GM19239 (cell line): ENCODE results near the gene ADGRD2.

Source experiments
- DNase-seq: peaks from one replicate; pipeline ENCODE4 v3.0.0; 2011; ENCODE audit warnings: low spot score; ENCODE audit not compliant: insufficient read length
- FAIRE-seq: peaks from 2 replicates; lab custom pipeline; 2011; peaks lifted over from hg19 to GRCh38; lab: Jason Lieb, UNC

The ADGRD2 gene

GRCh38 chr9:124505006-124505900 is 55.0 kb downstream of the ADGRD2 start:
- DNase-seq (no peak), FAIRE-seq (no peak)

GRCh38 chr9:124505901-124506346 is 55.7 kb downstream of the ADGRD2 start:
- DNase-seq (no peak), FAIRE-seq (no peak)

- DNase-seq = no peak
- no peak for FAIRE-seq
Measured at GRCh38 chr9:124506433-124506832, 56.2 kb downstream of the ADGRD2 start.

- FAIRE-seq = no peak
Measured at GRCh38 chr9:124506931-124507879, 57.0 kb downstream of the ADGRD2 start, which contains the start of gene NR5A1. Gene NR5A1, minus strand, starts transcription at chr9:124507399. Its CDS starts 4,004 bp downstream, at chr9:124503395.

GRCh38 chr9:124507880-124508423 is 57.7 kb downstream of the ADGRD2 start:
- FAIRE-seq (no peak), DNase-seq (no peak)

More at GRCh38 chr9:124506931-124507879, 57.0 kb downstream of the ADGRD2 start, which contains the start of gene NR5A1:
- no peak for DNase-seq

- FAIRE-seq (no peak), DNase-seq (no peak)
Measured at GRCh38 chr9:124510650-124511425, 60.6 kb downstream of the ADGRD2 start.

- FAIRE-seq = no peak
- DNase-seq = no peak
Measured at GRCh38 chr9:124511426-124511840, 61.2 kb downstream of the ADGRD2 start.

GRCh38 chr9:124511891-124512805 is 61.9 kb downstream of the ADGRD2 start:
- DNase-seq (no peak), FAIRE-seq (no peak)

- DNase-seq = no peak
- FAIRE-seq = no peak
Measured at GRCh38 chr9:124512806-124513204, 62.6 kb downstream of the ADGRD2 start.

- FAIRE-seq (no peak), DNase-seq (no peak)
Measured at GRCh38 chr9:124513376-124513994, 63.2 kb downstream of the ADGRD2 start.

GRCh38 chr9:124514125-124514524 is 63.9 kb downstream of the ADGRD2 start:
- no peak for DNase-seq
- no peak for FAIRE-seq

- FAIRE-seq = no peak
- no peak for DNase-seq
Measured at GRCh38 chr9:124514874-124515273, 64.6 kb downstream of the ADGRD2 start.

- no peak for FAIRE-seq
- DNase-seq = no peak
Measured at GRCh38 chr9:124517600-124517999, 67.3 kb downstream of the ADGRD2 start.

GRCh38 chr9:124518116-124518515 is 67.9 kb downstream of the ADGRD2 start:
- no peak for FAIRE-seq

GRCh38 chr9:124520206-124520596 is 70.0 kb downstream of the ADGRD2 start:
- no peak for FAIRE-seq
- DNase-seq = no peak

More at GRCh38 chr9:124518116-124518515, 67.9 kb downstream of the ADGRD2 start:
- DNase-seq = no peak

GRCh38 chr9:124521142-124521541 is 70.9 kb downstream of the ADGRD2 start:
- no peak for DNase-seq
- FAIRE-seq = no peak

- DNase-seq (no peak), FAIRE-seq (no peak)
Measured at GRCh38 chr9:124522121-124523098, 72.2 kb downstream of the ADGRD2 start.
